Activated naive CD8-positive, alpha-beta T cell treated with anti-CD3 and anti-CD28 coated beads for 36 hours (primary cell): ENCODE data around the gene ARHGEF6. TPM values are rescaled to one million over a fixed set of nuclear protein-coding genes. Genes with fewer than 3 reads are reported as not detected.

Experiments
- DNase-seq: peaks from one replicate; pipeline ENCODE4 v3.0.0; 2021
- H3K27ac Mint-ChIP-seq: one replicate; pipeline ENCODE4 v1.8.0; 2022; ENCODE audit warnings: mild to moderate bottlenecking, moderate library complexity, mixed read lengths
- H3K27me3 Mint-ChIP-seq: one replicate; pipeline ENCODE4 v1.8.0; 2022; ENCODE audit warnings: mild to moderate bottlenecking, mixed read lengths
- H3K36me3 Mint-ChIP-seq: one replicate; pipeline ENCODE4 v1.8.0; 2021; ENCODE audit warnings: mild to moderate bottlenecking, mixed read lengths
- H3K4me1 Mint-ChIP-seq: one replicate; pipeline ENCODE4 v1.8.0; 2021; ENCODE audit warnings: mixed read lengths
- H3K4me3 Mint-ChIP-seq: one replicate; pipeline ENCODE4 v1.8.0; 2022; ENCODE audit warnings: mild to moderate bottlenecking, moderate library complexity, mixed read lengths
- H3K9me3 Mint-ChIP-seq: one replicate; pipeline ENCODE4 v1.8.0; 2022; ENCODE audit warnings: mixed read lengths
- total RNA-seq, 2 experiments: library from RNA; stranded (reverse); gene quantifications; one replicate each; pipeline ENCODE4 v1.2.3, GENCODE V29; 2021

Gene ARHGEF6
- total RNA-seq, 2 experiments from 2014 or later: 34.4 to 34.5 TPM

DNA sequence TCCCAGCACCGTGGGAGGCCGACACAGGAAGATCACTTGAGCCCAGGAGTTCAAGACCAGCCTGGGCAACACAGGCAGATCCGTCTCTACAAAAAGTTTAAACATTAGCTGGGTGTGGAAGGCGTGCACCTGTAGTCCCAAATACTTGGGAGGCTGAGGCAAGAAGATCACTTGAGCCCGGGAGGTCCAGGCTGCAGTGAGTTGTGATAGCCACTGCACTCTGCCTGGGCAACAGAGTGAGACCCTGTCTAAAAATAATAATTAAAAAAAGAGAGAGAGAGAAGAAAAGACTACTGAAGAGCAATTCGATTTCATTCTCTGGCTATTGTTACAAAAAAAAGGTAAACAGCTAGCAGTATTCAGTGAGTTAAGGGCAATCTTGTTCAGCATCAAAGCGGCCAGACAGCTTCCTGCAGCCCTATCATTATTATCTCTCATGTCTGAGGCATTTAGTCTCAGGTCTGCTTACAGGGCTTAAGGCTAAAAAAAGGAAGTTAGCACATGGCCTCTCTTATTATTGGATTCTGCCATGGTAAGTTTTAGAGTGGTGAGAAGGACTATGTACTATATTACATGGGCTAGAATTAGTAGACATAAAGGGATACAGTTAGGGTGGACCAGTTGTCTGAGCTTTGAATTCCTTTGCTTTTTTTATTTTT lies 37.9 kb downstream of the ARHGEF6 start:
- Mint-ChIP-seq H3K4me3 (no peak overlapping the region), H3K36me3 (peaks cover 50% of the 10 kb centered on the region), H3K27me3 (no peaks in the 10 kb centered on the region), H3K27ac (peak overlapping the region; percentile 86), H3K4me1 (peaks cover 51% of the 10 kb centered on the region), H3K9me3 (no peaks in the 10 kb centered on the region)
- no peak for DNase-seq

DNA sequence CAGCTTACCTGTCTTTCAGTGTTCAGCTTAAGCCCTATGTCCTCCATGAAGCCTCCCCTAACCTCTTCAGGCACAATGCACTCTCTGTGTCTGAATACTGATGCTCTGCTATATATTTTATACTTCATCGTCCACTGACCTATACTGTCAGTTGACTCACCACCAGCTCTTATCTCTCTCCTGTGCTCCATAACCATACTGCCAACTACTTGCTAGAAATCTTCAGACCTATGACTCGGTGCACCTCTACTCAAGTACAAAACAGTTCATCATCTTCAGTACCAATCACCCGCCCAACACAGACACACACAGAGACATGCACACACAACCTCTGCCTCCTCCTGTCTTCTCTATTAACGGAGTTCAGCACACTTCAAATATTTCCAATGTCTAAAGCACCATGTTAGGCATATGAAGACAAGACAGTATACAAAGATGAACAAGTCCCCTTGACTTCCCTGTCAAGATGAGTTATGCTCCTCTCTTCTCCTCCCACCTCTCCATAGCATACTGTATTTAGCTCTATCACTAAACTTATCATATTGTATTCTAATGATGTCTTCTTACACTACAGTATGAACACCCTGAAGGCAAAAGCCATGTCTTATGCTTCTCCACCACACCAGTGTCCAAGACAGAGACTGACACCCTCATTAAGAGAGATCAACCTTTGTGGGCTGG lies 42.5 kb downstream of the ARHGEF6 start:
- H3K27me3 Mint-ChIP-seq: no peaks in the 10 kb centered on the region
- no peaks in the 10 kb centered on the region for H3K9me3 Mint-ChIP-seq
- no peak overlapping the region for H3K4me3 Mint-ChIP-seq
- peaks cover 27% of the 10 kb centered on the region for H3K4me1 Mint-ChIP-seq
- H3K27ac Mint-ChIP-seq: no peak overlapping the region
- H3K36me3 Mint-ChIP-seq: peaks cover 34% of the 10 kb centered on the region
- no peak for DNase-seq

DNA sequence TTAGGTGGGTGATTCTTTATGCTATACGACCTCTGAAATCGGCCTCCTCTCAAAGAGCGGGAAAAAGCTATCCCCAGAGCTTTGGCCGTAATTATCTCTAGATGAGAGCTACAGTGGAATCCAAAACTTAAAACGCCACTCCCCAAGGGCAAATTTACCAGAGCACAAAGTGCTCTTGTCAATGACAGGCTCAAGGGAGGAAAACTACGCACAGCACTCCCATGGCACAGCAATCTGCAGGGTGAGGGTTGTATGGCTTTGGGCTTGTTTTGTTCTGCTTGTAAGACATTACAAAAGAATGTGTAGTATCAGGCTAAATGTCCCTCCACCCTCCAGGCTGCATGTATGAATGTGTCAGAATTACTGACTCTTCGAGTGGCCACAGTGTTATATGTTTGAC lies 44.0 kb downstream of the ARHGEF6 start:
- no peak overlapping the region for H3K4me3 Mint-ChIP-seq
- peaks cover 28% of the 10 kb centered on the region for H3K36me3 Mint-ChIP-seq
- no peaks in the 10 kb centered on the region for H3K27me3 Mint-ChIP-seq
- DNase-seq: no peak
- H3K27ac Mint-ChIP-seq: no peak overlapping the region
- H3K9me3 Mint-ChIP-seq: no peaks in the 10 kb centered on the region
- H3K4me1 Mint-ChIP-seq: peaks cover 27% of the 10 kb centered on the region

DNA sequence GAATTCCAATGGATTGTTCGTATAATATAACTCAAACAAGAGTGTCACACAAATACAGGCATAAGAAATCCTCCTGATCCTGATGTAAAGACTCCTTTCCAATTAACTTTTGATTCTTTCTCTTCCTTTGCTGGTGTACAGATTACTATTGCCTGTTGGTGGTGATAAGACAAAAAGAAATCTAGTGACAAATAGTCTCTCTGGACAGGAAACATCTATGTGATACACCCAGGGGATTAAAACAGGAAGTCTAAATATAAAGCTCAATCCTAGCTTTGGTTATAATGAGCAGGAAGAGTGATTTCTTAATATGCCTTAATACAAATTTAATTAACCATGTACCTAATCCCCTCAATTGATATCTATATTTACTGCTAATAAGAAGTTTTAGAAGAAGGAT lies 45.1 kb downstream of the ARHGEF6 start:
- no peak overlapping the region for H3K27ac Mint-ChIP-seq
- peaks cover 31% of the 10 kb centered on the region for H3K36me3 Mint-ChIP-seq
- H3K9me3 Mint-ChIP-seq: no peaks in the 10 kb centered on the region
- no peak overlapping the region for H3K4me3 Mint-ChIP-seq
- H3K4me1 Mint-ChIP-seq: peaks cover 35% of the 10 kb centered on the region
- no peaks in the 10 kb centered on the region for H3K27me3 Mint-ChIP-seq
- no peak for DNase-seq

DNA sequence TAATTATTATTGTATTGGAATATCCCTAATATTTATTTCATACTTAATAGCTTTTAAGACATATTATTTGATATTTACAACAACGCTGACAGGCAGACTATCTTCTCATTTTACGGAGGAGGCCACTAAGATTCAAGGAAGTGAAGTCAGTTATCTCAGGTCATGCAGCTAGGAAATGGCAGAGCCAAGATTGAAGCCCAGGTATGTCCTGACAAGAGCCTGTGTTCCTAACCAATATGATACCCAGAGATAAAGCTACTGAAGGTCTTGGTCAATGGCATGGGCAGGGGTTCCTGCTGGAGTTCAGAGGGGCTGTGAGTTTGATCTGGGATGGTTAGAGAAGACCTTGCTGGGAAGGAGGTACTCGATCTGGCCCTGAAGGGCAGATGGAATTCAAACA lies 47.1 kb downstream of the ARHGEF6 start:
- peaks cover 39% of the 10 kb centered on the region for H3K4me1 Mint-ChIP-seq
- H3K27ac Mint-ChIP-seq: no peak overlapping the region
- no peaks in the 10 kb centered on the region for H3K27me3 Mint-ChIP-seq
- no peaks in the 10 kb centered on the region for H3K9me3 Mint-ChIP-seq
- H3K36me3 Mint-ChIP-seq: peaks cover 27% of the 10 kb centered on the region
- H3K4me3 Mint-ChIP-seq: no peak overlapping the region
- DNase-seq: no peak

DNA sequence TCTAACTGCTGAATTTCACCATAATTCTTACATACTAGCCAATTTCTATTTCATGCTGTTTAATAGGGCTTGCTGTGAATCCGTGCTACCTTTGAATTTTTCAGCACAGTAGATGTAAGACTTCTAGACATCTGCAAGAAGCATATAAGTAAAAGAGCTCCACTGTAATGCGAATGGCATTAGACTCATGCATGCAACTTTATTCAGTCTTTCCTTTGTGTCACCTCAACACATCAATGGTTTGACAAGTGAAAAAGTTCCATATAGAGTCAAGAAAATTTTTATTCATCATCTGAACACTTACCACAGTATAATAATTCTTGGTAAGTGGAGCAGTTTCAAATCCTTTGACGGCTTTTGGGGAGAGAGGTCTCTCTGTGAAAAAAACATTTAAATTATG lies 48.9 kb downstream of the ARHGEF6 start:
- peaks cover 29% of the 10 kb centered on the region for H3K36me3 Mint-ChIP-seq
- no peak for DNase-seq
- H3K4me3 Mint-ChIP-seq: no peak overlapping the region
- H3K9me3 Mint-ChIP-seq: no peaks in the 10 kb centered on the region
- no peaks in the 10 kb centered on the region for H3K27me3 Mint-ChIP-seq
- peaks cover 49% of the 10 kb centered on the region for H3K4me1 Mint-ChIP-seq
- peak overlapping the region; percentile 89 for H3K27ac Mint-ChIP-seq

DNA sequence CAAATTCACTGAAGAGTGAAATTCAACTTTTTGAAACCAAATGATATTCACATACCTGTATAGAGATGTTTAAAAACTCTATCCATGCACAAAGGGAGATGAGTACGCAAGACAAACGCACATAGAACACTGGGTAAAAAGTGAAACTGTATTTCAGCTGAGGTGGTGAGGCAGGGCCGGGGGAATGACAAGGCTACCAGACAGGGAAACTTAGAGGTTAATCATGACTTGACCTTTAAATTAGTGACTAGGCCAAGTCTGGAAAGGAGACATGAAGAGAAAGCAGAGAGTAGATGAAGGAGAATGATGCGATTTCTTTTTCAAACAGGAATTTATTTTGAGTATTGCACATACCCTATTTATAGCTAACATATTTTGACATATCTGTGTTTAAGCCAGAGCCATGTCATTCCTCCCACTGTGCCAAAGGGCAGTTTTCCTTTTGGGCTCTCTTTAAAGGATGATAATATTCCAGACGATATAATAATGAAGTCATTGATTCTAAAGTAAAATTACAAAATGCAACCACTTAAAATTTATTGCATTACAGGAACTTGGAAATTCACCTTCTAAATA lies 49.4 kb downstream of the ARHGEF6 start:
- H3K4me1 Mint-ChIP-seq: peaks cover 50% of the 10 kb centered on the region
- peak overlapping the region; percentile 89 for H3K27ac Mint-ChIP-seq
- no peak for DNase-seq
- peaks cover 26% of the 10 kb centered on the region for H3K36me3 Mint-ChIP-seq
- H3K4me3 Mint-ChIP-seq: peak overlapping the region; percentile 62
- no peaks in the 10 kb centered on the region for H3K9me3 Mint-ChIP-seq
- no peaks in the 10 kb centered on the region for H3K27me3 Mint-ChIP-seq

DNA sequence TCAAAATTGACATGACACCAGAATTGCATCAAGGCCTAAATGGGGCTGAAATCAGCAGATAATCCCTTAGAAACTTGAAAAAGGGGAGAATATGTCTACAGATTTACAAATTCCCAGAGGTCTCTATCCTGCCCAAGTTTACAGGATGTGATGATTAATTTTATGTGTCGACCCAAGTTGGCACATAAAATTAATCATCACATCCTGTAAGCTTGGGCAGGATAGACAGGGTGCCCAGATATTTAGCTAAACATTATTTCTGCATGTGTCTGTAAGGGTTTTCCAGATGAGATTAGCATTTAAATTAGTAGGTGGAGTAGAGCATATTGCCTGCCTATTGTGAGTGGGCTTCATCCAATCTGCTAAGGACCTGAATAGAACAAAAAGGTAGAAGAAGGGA lies 52.3 kb downstream of the ARHGEF6 start:
- H3K27ac Mint-ChIP-seq: peak overlapping the region; percentile 84
- H3K4me3 Mint-ChIP-seq: no peak overlapping the region
- H3K4me1 Mint-ChIP-seq: peaks cover 39% of the 10 kb centered on the region
- no peak for DNase-seq
- H3K36me3 Mint-ChIP-seq: peaks cover 22% of the 10 kb centered on the region
- no peaks in the 10 kb centered on the region for H3K27me3 Mint-ChIP-seq
- H3K9me3 Mint-ChIP-seq: no peaks in the 10 kb centered on the region

DNA sequence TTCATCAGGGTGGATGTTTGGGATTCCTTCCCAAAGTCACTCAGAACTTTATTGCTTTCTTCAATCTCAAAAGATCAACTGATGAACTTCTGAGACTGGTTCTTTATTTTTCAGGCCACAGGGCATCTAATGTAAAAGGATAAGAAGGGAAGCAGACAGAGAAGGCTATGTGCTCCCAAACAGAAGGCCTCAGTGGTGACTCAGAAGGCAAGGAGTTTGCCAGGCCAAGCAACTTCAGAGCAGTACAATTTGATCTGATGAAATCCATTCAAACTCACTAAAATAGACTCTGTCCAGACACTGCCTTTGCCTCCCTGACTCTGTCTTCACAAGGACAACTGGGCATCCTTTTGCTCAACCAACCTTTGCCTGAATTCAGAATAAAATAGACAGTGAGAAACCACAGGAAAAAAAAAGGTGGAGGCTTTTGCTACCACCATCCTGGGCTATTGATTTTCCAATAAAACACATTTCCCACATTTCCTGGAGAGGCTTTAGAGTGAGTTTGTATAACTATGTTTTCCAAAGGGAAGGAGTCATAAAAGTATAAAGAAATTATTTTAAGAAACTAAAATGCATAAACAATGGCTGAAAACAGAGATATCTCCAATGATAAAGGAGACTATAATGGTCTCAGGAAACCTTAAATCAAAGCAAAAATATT lies 55.2 kb downstream of the ARHGEF6 start:
- DNase-seq: no peak
- Mint-ChIP-seq H3K4me3 (no peak overlapping the region), H3K27ac (no peak overlapping the region), H3K9me3 (peaks cover 2% of the 10 kb centered on the region), H3K27me3 (no peaks in the 10 kb centered on the region), H3K4me1 (peaks cover 26% of the 10 kb centered on the region), H3K36me3 (peaks cover 36% of the 10 kb centered on the region)

DNA sequence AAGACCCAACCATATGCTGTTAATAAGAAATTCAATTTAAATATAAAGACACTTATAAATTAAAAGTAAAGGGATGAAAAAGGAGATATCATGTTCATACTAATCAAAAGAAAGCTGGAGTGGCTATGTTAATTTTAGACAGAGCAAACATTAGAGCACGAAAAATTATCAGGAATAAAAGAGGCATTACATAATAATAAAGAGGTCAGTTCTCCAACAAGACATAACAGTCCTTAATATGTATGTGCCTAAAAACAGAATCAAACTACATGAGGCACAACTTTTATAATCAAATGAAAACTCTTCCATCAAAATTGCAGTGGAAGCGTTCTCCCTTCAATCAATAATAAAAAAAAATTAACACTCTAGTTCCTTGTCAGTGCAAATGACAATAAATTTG lies 62.6 kb downstream of the ARHGEF6 start:
- H3K4me1 Mint-ChIP-seq: peaks cover 38% of the 10 kb centered on the region
- H3K27ac Mint-ChIP-seq: no peak overlapping the region
- H3K36me3 Mint-ChIP-seq: peaks cover 16% of the 10 kb centered on the region
- no peaks in the 10 kb centered on the region for H3K27me3 Mint-ChIP-seq
- DNase-seq: no peak
- H3K4me3 Mint-ChIP-seq: no peak overlapping the region
- H3K9me3 Mint-ChIP-seq: peaks cover 2% of the 10 kb centered on the region

DNA sequence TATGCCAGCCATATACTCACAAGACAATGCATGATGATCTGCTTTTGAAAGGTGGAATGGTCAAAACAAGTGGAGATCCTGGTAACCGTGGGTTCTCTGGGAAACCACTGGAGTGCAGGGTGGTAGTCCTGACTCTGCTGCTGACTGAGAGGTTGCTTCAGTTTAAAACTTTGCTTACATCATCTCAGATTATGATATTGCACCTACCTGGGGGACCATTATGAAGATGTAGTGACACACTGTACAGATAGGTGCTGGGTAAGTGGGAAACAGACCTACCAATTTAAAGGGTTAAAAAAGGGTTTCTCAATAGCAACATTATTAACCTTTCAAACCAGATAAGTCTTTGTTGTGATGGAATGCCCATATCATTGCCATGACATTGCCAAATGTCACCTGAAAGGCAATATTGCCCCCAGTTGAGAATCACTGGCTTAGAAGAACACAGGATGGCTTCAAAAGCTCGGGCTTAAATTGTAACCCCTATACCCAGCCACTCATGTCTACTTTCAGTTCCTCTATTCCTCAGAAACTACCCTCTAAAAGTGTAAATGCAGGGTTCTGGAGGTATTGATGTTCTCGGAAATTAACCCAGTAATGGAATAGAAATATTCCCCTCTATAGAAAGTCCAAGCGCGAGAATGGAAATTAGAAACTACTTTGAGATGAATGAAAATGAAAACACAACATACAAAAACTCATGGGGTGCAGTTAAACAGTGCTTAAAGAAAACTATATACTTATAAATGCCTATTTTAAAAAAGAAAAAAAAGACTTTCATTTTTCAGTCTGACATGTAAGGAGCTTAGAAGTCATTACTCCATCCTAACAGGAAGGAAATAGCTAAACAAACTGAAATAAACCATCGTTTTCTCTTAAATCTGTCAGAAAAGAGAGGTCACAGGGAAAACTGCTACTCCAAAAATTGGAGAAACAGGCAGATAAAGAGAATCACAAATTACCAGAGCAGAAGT lies 65.8 kb downstream of the ARHGEF6 start:
- no peaks in the 10 kb centered on the region for H3K27me3 Mint-ChIP-seq
- peak overlapping the region; percentile 91 for H3K27ac Mint-ChIP-seq

DNA sequence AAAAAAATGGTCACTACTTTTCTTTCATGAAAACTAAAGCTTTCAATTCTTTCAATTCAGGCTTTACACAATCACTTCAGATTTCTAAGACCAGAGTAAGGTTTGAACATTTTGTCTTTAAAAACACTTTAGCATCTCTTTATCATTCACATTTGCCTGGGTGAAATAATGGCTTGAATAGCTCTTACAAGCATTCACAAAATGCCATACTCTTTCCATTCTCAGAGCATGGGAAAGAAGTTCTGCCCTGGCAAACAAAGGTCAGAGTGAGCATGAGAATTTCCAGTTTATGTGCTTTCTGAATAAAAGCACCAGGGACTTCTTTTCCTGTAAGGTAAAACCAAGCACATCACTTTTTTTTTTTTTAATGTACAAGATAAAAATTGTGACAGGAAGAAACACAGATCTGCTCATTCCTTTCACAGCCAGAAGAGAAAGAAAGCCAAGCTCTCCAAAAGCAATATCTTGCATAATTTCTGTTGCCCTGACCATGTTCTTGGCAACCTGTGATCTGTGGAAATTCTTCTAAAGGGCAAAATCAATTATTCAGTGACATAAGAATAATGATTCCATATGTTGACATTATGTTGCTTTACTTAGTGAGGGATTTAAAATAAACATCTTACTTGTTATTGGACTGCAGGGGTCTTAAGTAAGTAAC lies 68.0 kb downstream of the ARHGEF6 start:
- H3K4me1 Mint-ChIP-seq: peaks cover 60% of the 10 kb centered on the region
- peak overlapping the region; percentile 51 for H3K27ac Mint-ChIP-seq

More for the DNA sequence above, 65.8 kb downstream of the ARHGEF6 start:
- no peaks in the 10 kb centered on the region for H3K9me3 Mint-ChIP-seq
- H3K4me3 Mint-ChIP-seq: peak overlapping the region; percentile 57
- DNase-seq: no peak
- H3K36me3 Mint-ChIP-seq: peaks cover 1% of the 10 kb centered on the region
- peaks cover 54% of the 10 kb centered on the region for H3K4me1 Mint-ChIP-seq

DNA sequence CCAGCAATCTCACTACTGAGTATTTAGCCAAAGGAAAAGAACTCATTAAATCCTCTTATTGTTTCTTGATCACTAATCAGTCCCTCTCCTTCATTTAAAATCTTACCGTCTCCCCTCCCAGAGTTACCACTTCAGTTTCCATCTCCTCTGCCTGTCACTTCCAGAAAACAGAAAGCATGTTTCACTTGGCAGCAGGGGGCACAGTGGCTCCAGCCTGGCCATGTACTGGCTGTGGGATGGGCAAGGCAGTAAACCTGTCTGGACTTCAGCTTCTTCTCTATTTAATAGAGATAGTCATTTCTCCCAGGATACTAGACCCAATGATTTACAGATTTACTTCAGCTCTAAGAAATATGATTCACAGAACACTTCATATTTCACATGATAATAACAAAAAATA lies 69.6 kb downstream of the ARHGEF6 start:
- DNase-seq: peak; percentile 14

More for the DNA sequence above, 68.0 kb downstream of the ARHGEF6 start:
- no peak for DNase-seq
- no peaks in the 10 kb centered on the region for H3K9me3 Mint-ChIP-seq
- H3K36me3 Mint-ChIP-seq: peaks cover 4% of the 10 kb centered on the region
- no peak overlapping the region for H3K4me3 Mint-ChIP-seq
- H3K27me3 Mint-ChIP-seq: no peaks in the 10 kb centered on the region

More for the DNA sequence above, 69.6 kb downstream of the ARHGEF6 start:
- Mint-ChIP-seq H3K4me1 (peaks cover 49% of the 10 kb centered on the region), H3K36me3 (peaks cover 6% of the 10 kb centered on the region), H3K27ac (peak overlapping the region; percentile 92), H3K9me3 (no peaks in the 10 kb centered on the region), H3K27me3 (no peaks in the 10 kb centered on the region), H3K4me3 (no peak overlapping the region)
